Astrocyte of the cerebellum (primary cell): Measurements from ENCODE around the gene KCNJ12.

Experiments
- DNase-seq: peaks from one replicate; pipeline ENCODE4 v3.0.0-alpha.2; 2011; ENCODE audit warnings: low read depth
- H3K4me3 ChIP-seq: 2 replicates; pipeline ENCODE4 v1.5.1; 2011; ENCODE audit warnings: mild to moderate bottlenecking, low read depth, low read length, moderate library complexity
- CTCF ChIP-seq: IDR thresholded peaks from 2 replicates; pipeline ENCODE4 v1.5.1; 2012; ENCODE audit warnings: low read length, low read depth, moderate library complexity, mild to moderate bottlenecking; ENCODE audit errors: missing control alignments
- in situ Hi-C: cut with HindIII; loops from 2 replicates; pipeline ENCODE4 v1.10.0; 2017; ENCODE audit warnings: low sequenced_read_pairs

Gene KCNJ12

GRCh38 chr17:21381076-21381706 is 5.0 kb downstream of the KCNJ12 start:
- TF ChIP-seq CTCF = no peak
- in situ Hi-C loops = no loop called here
- no peak overlapping the region for H3K4me3 ChIP-seq
- DNase-seq = no peak

GRCh38 chr17:21382560-21383495 is 6.7 kb downstream of the KCNJ12 start:
- no peak for TF ChIP-seq CTCF
- in situ Hi-C loops = no loop called here
- no peak overlapping the region for H3K4me3 ChIP-seq
- no peak for DNase-seq

- H3K4me3 ChIP-seq = no peak overlapping the region
- in situ Hi-C loops = no loop called here
- TF ChIP-seq CTCF = no peak
- DNase-seq = no peak
These were observed 9.2 kb downstream of the KCNJ12 start for GRCh38 chr17:21385281-21385845.

- no peak for TF ChIP-seq CTCF
- DNase-seq = no peak
- no peak overlapping the region for H3K4me3 ChIP-seq
- in situ Hi-C loops = no loop called here
These were observed 11.5 kb downstream of the KCNJ12 start for GRCh38 chr17:21387616-21388015.

- no peak for TF ChIP-seq CTCF
- no peak overlapping the region for H3K4me3 ChIP-seq
- in situ Hi-C loops = no loop called here
These were observed 11.9 kb downstream of the KCNJ12 start for GRCh38 chr17:21388066-21388465.

GRCh38 chr17:21388944-21389343 is 12.8 kb downstream of the KCNJ12 start:
- H3K4me3 ChIP-seq = no peak overlapping the region
- in situ Hi-C loops = no loop called here
- TF ChIP-seq CTCF = no peak
- no peak for DNase-seq

More at GRCh38 chr17:21388066-21388465, 11.9 kb downstream of the KCNJ12 start:
- DNase-seq = no peak
